ENCODE measurements around the gene SNAPC2.

Gene SNAPC2

DNA sequence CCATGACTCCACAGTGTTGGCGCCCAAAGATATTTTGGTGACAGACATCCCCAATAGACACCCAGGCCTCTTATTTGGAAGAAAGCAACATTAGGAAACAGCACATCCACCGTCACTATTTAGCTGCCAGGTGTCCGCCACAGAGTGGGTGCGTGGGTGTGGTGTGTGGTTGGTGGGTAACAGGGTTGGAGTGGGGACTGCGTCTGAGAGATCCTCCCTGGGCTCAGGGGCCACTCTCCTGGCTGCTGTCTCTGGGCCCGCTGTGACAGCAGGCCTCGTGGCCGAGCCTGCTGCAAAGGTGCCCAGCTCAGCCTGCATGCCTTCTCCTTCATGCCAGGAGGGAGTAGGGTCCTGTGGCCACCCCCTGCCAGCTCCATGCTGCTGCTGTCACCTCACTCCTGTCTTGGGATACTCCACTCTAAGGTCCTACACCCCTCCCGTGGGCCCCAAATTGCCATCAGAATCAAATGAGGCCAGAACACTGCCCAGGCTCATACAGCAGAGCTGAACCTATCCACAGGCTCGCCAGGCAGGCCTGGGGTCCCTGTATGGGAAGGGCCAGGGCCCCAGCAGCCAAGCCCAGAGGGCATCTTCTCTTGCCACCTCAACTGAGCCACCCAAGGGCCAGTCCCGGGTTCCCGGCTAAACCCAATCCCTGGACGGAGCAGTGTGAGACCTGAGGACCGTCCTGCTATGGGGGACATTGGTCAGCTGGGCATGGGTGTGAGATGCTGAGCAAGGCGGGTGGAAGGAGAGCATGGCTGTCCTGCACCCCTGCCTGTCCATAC lies 48.1 kb downstream of the SNAPC2 start:
- no peak for DNase-seq

GRCh38 chr19:7968796-7969554 lies 48.8 kb downstream of the SNAPC2 start:
- no peak for DNase-seq

- no peak for DNase-seq
Measured at GRCh38 chr19:7969555-7969939, 49.4 kb downstream of the SNAPC2 start.

DNA sequence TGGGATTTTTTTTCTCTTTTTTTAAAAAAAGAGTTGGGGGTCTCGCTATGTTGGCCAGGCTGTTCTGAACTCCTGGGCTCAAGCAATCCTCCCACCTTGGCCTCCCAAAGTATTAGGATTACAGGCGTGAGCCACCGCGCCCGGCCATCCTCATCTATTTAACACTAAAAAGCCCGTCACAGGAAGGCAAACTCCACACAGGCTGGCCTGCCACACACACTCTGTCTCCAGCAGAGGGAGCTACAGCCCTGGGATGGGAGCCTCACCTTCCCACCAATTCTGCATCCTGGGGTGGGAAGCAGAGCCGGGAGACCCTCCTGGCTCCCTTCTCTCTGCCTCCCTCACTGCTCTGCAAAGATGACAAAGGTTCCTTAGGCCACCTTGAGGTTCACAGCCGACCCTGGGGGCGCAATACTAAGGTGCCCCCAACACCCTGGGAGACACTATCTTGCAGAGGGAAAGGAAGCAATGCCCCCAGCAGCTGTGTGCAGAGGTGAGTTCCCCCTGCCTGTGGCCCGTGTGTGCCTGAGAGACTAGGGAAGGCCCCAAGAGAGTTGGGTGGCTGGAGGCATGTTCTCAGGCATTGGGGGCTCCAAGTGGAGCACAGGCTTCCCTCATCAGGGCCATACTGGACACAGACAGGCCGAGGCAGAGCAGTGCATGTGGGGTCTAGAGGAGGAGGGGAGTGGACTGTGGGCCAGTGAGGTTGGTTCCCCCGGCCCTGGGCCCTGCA lies 50.7 kb downstream of the SNAPC2 start:
- DNase-seq, result no peak

DNA sequence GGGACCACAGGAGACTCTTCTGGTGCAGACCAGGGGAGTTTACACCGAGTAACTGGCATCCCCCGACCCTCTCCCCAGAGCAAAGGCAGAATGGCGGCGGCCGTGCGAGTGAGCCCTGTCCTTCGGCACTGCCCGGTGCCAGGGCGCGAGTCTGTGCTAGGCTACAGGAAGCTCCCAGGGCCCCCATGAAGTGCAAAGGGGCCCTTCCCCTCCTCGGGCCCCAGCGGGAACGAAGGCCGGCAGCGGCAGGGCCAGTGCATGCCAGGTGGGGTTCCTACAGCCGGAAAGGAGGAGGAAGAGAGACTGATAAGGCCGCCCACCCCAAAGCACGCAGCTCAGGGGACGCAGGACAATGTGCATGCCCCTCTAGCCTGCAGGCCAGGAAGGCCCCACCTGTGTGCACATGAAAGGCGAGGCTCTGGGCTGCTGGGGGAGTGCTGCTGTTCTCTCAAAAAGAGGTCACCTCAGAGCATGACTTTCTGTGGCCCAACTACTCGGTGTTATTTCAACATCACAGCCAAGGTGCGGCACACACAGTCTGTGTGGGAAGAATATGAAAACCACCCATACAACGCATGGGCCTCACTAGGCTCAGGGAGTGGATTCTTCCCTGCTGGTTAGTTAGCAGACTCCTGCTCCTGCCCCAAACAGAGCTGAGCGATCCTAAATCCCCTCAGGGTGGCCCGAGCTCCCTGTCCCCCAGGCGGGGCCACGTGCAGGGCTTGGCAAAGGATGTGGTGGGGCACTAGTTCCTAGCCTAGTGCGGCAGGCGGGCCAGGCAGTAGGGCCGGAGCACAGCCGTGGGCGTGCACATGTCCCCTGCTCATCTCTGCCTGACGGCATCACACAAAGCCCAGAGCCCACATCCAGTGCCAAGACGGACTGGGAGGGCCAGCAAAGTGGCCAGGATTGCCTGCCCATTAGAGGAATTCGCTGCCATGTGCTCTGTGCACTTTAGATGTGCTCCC lies 51.7 kb downstream of the SNAPC2 start:
- DNase-seq, result no peak

Measured in right kidney (tissue), 1 donor.